ENCODE results near the gene ST3GAL2. TPM values are rescaled to one million over a fixed set of nuclear protein-coding genes. Genes with fewer than 3 reads are reported as not detected.

The ST3GAL2 gene
- total RNA-seq, 1 experiment from 2014 or later, result 45.9 TPM

GRCh38 chr16:70437582-70438557 lies 1.0 kb downstream of the ST3GAL2 start:
- Mint-ChIP-seq H3K4me3 (peak overlapping the region; percentile 94 to 96), H3K9me3 (peaks cover 0 to 2% of the 10 kb centered on the region in 2 experiments; a peak in 1 of 5 replicates), H3K4me1 (peaks cover 43 to 45% of the 10 kb centered on the region in 2 experiments), H3K27me3 (ENCODE audit: low read depth) (no peaks in the 10 kb centered on the region; the same call in 1 of the 2 replicates), H3K36me3 (ENCODE audit: insufficient read depth in 1 of 3, low read depth in 3 of 3) (peaks cover 7 to 15% (median 8%) of the 10 kb centered on the region in 3 experiments; a peak in 5 of 7 replicates), H3K27ac (peak overlapping the region; percentile 89 to 95 (median 90))
- H3K79me2 ChIP-seq (ENCODE audit: insufficient read depth, low read length), result peaks cover 11% of the 10 kb centered on the region; the same call in 1 of the 2 replicates
- H3K4me2 ChIP-seq (ENCODE audit: insufficient read depth, insufficient read length, low read length), result peak overlapping the region; percentile 91
- H3K27me3 ChIP-seq (ENCODE audit: insufficient read depth, low read length), result no peaks in the 10 kb centered on the region
- peaks cover 11% of the 10 kb centered on the region for H3K23me2 ChIP-seq (ENCODE audit: insufficient read length, low read depth, low read length, poor library complexity, severe bottlenecking)
- no peaks in the 10 kb centered on the region for H3K9me3 ChIP-seq (ENCODE audit: control insufficient read depth, low read depth, low read length)
- H2BK12ac ChIP-seq (ENCODE audit: insufficient read length, low read depth, low read length), result no peak overlapping the region
- H2AFZ ChIP-seq (ENCODE audit: low read length), result no peak overlapping the region
- H2BK15ac ChIP-seq (ENCODE audit: low read depth, low read length), result no peak overlapping the region
- no peak overlapping the region for H2BK20ac ChIP-seq (ENCODE audit: low read depth, low read length, poor library complexity, severe bottlenecking)
- H3K23ac ChIP-seq (ENCODE audit: insufficient read length, low read depth, low read length), result no peak overlapping the region
- no peak overlapping the region; the same call in 1 of the 2 replicates for H3K14ac ChIP-seq (ENCODE audit: insufficient read depth, low read length)
- H4K5ac ChIP-seq (ENCODE audit: insufficient read length, low read depth, low read length), result no peak overlapping the region
- no peak overlapping the region for H3K4ac ChIP-seq (ENCODE audit: low read depth, low read length)
- DNase-seq, result no peak
- peak overlapping the region; percentile 50 for H3K9ac ChIP-seq (ENCODE audit: extremely low read depth, insufficient read length, low read length)
- no CpG with 5 or more reads among the region's 22 CpGs for WGBS (ENCODE audit: extremely low coverage, insufficient read length, low lambda C conversion rate)
- H3K18ac ChIP-seq (ENCODE audit: insufficient read length, low read depth, low read length), result no peak overlapping the region
- H3K27ac ChIP-seq (ENCODE audit: insufficient read length, low read depth, low read length), result no peak overlapping the region
- no peak overlapping the region for H4K8ac ChIP-seq (replicated peaks; ENCODE audit: insufficient read length, low read depth, low read length)
- no peaks in the 10 kb centered on the region for H4K20me1 ChIP-seq (ENCODE audit: control insufficient read depth, insufficient read depth, insufficient read length)
- H2BK5ac ChIP-seq (ENCODE audit: insufficient read length, low read length), result no peak overlapping the region
- no peak overlapping the region for H2BK120ac ChIP-seq (ENCODE audit: low read depth, low read length, poor library complexity, severe bottlenecking)
- no peak overlapping the region for H4K91ac ChIP-seq (ENCODE audit: insufficient read length, low read depth, low read length)
- no peak overlapping the region for H2AK5ac ChIP-seq (ENCODE audit: insufficient read length, low read length)
- H3K79me1 ChIP-seq (ENCODE audit: insufficient read depth, low read depth, low read length, poor library complexity, severe bottlenecking), result no peaks in the 10 kb centered on the region
- no peak for TF ChIP-seq CTCF (conservative IDR thresholded peaks at IDR 0.05)
- no peak overlapping the region for H3K56ac ChIP-seq (ENCODE audit: insufficient read length, low read depth, low read length)
- peaks cover 7% of the 10 kb centered on the region for H3K4me1 ChIP-seq (ENCODE audit: insufficient read depth, low read length)
- no peak overlapping the region for H3T11ph ChIP-seq (ENCODE audit: low read length)
